GM12878 (cell line): ENCODE measurements around the gene CPHXL2. TPM values are rescaled to one million over a fixed set of nuclear protein-coding genes. Genes with fewer than 3 reads are reported as not detected.

Source experiments
- ATAC-seq: fragments of 200-7000 bp; cut with Tn5 transposase; 3 replicates; pipeline ENCODE4 v1.9.1; 2020; ENCODE audit warnings: mild to moderate bottlenecking, moderate library complexity
- BruUV-seq: library from RNA; stranded (reverse); fragments of 400-500 nt; replicated peaks from 2 replicates; lab custom pipeline; 2021; lab: Mats Ljungman, UMichigan
- CTCF ChIA-PET: fragments of 300-600 bp; sonication (Branson Sonifier 250); formaldehyde crosslinking; extraction: SDS; loops from one replicate; lab custom pipeline; 2021; ENCODE audit warnings: inconsistent platforms; lab: Yijun Ruan, JAX
- POLR2A ChIA-PET: fragments of 350-600 bp; formaldehyde crosslinking; extraction: SDS; loops from one replicate; lab custom pipeline; 2021; ENCODE audit warnings: inconsistent platforms; lab: Charles Lee
- RAD21 ChIA-PET: fragments of 300-600 bp; sonication (Branson Sonifier 250); formaldehyde crosslinking; loops from one replicate; lab custom pipeline; 2023; ENCODE audit warnings: antibody characterized with exemption; ENCODE audit not compliant: unreplicated experiment; lab: Charles Lee
- SMC1A ChIA-PET: fragments of 300-600 bp; sonication (Branson Sonifier 250); formaldehyde crosslinking; loops from one replicate; lab custom pipeline; 2023; ENCODE audit not compliant: unreplicated experiment, uncharacterized antibody; lab: Charles Lee
- DNase-seq: peaks from one replicate; pipeline ENCODE4 v3.0.0-alpha.2; 2011; ENCODE audit warnings: low read depth, low spot score
- FAIRE-seq: peaks from 3 replicates; lab custom pipeline; 2011; peaks lifted over from hg19 to GRCh38; lab: Jason Lieb, UNC
- H2AFZ ChIP-seq: 2 replicates; pipeline ENCODE4 v1.6.0; 2011; ENCODE audit warnings: low read depth, low read length, control low read depth; ENCODE audit not compliant: control insufficient read depth
- H3K27ac ChIP-seq: 2 replicates; pipeline ENCODE4 v1.5.1; 2011; ENCODE audit warnings: control low read depth; ENCODE audit not compliant: control insufficient read depth, insufficient read depth
- H3K27me3 ChIP-seq, 2 experiments: replicated peaks in 1 of 2; 2 replicates each; pipeline versions ENCODE4 v1.6.0 to v1.6.1; 2011; ENCODE audit warnings: low read length in 1 of 2; ENCODE audit not compliant: control insufficient read depth in 2 of 2, insufficient read depth in 2 of 2
- H3K36me3 ChIP-seq, 2 experiments: 2 replicates each; pipeline ENCODE4 v1.5.1; 2011; ENCODE audit warnings: low read length in 1 of 2; ENCODE audit not compliant: control insufficient read depth in 2 of 2, insufficient read depth in 2 of 2
- H3K4me1 ChIP-seq: 2 replicates; pipeline ENCODE4 v1.6.1; 2011; ENCODE audit warnings: mild to moderate bottlenecking, low read length, moderate library complexity, mixed read lengths; ENCODE audit not compliant: control insufficient read depth, insufficient read depth
- H3K4me2 ChIP-seq: 2 replicates; pipeline ENCODE4 v1.6.0; 2011; ENCODE audit warnings: control low read depth; ENCODE audit not compliant: control insufficient read depth, insufficient read depth
- H3K4me3 ChIP-seq: fragments of 200-600 bp; sonication (generic); 2 replicates; pipeline ENCODE4 v1.5.1; 2016
- H3K79me2 ChIP-seq: 2 replicates; pipeline ENCODE4 v1.6.0; 2011; ENCODE audit warnings: low read length; ENCODE audit not compliant: control insufficient read depth, insufficient read depth
- H3K9ac ChIP-seq: 2 replicates; pipeline ENCODE4 v1.8.0; 2011; ENCODE audit warnings: low read length, control low read depth, mixed read lengths; ENCODE audit not compliant: control insufficient read depth, insufficient read depth
- H3K9me3 ChIP-seq: replicated peaks from 3 replicates; pipeline ENCODE4 v1.5.1; 2011; ENCODE audit warnings: mild to moderate bottlenecking, low read length; ENCODE audit not compliant: control insufficient read depth, insufficient read depth
- H4K20me1 ChIP-seq: 2 replicates; pipeline ENCODE4 v1.6.0; 2011; ENCODE audit not compliant: control insufficient read depth, insufficient read depth
- BACH1 ChIP-seq: fragments of 450-650 bp; IDR thresholded peaks from 2 replicates; pipeline ENCODE4 v1.6.1; 2017; ENCODE audit warnings: mild to moderate bottlenecking, borderline replicate concordance
- EGR1 ChIP-seq, 2 experiments: IDR thresholded peaks; 1 replicate in 1 of 2; 2 replicates in 1 of 2; pipeline ENCODE4 v1.6.1; 2011 to 2012; ENCODE audit warnings: low read depth in 2 of 2, low read length in 2 of 2, borderline replicate concordance in 1 of 2, mild to moderate bottlenecking in 1 of 2, moderate library complexity in 1 of 2
- ELK1 ChIP-seq: IDR thresholded peaks from 2 replicates; pipeline ENCODE4 v1.6.1; 2012; ENCODE audit warnings: low read depth, low read length, improper control_type of control experiment
- FOS ChIP-seq: IDR thresholded peaks from 3 replicates; pipeline ENCODE4 v1.6.1; 2011; ENCODE audit warnings: borderline replicate concordance; ENCODE audit not compliant: insufficient read length; ENCODE audit errors: extremely low read depth
- HCFC1 ChIP-seq: fragments of 150-350 bp; IDR thresholded peaks from 2 replicates; pipeline ENCODE4 v1.6.1; 2014; ENCODE audit warnings: low read length
- NFIC ChIP-seq: IDR thresholded peaks from 2 replicates; pipeline ENCODE4 v1.6.1; 2012; ENCODE audit warnings: low read depth, mild to moderate bottlenecking, inconsistent platforms, low read length, moderate library complexity
- RB1 ChIP-seq: fragments of 450-650 bp; formaldehyde crosslinking; IDR thresholded peaks from 2 replicates; pipeline ENCODE4 v1.6.1; 2017; ENCODE audit warnings: mild to moderate bottlenecking, borderline replicate concordance
- SREBF2 ChIP-seq: IDR thresholded peaks from 2 replicates; pipeline ENCODE4 v1.6.1; 2012; ENCODE audit warnings: mild to moderate bottlenecking, low read length
- WGBS: methylation state at CpG from one replicate; pipeline ENCODE4 v1.1.6; 2016; ENCODE audit warnings: low lambda C conversion rate; ENCODE audit not compliant: insufficient replicate concordance, insufficient coverage; ENCODE audit errors: missing lambda C conversion rate; 5-methylcytosine and 5-hydroxymethylcytosine counted together
- in situ Hi-C: fragments of 300-500 bp; cut with MboI; formaldehyde crosslinking; loops from 9 replicates; pipeline ENCODE4 v1.14.3; 2018; ENCODE audit warnings: mixed read lengths
- intact Hi-C: fragments of 100-400 bp; cut with micrococcal nuclease; formaldehyde crosslinking; loops from one replicate; pipeline ENCODE4 v1.14.2; 2022; ENCODE audit not compliant: unreplicated experiment
- polyA plus RNA-seq, 11 experiments: library from polyadenylated mRNA; depleted of rRNA in 4 of 11; unstranded in 6 of 11; stranded (reverse) in 5 of 11; fragments of >200 nt; fragmentation: Nextera tagmentation in 4 of 11; fragmentation: Illumina TruSeq in 1 of 11; extraction: Ambion mirVana in 4 of 11; extraction: Trizol in 1 of 11; gene quantifications; 1 replicate in 1 of 11; 2 replicates in 10 of 11; pipeline versions ENCODE4 v1.2.1 to v1.2.3, GENCODE V29; 2011 to 2016; ENCODE audit warnings: inconsistent platforms in 2 of 11, missing spikeins in 2 of 11, low read depth in 1 of 11
- total RNA-seq, 4 experiments: library from RNA; depleted of rRNA in 3 of 4; stranded (reverse); fragments of >200 nt in 3 of 4; fragmentation: Illumina TruSeq in 1 of 4; extraction: Trizol in 1 of 4; gene quantifications; 2 replicates each; pipeline versions ENCODE4 v1.2.1 to v1.2.3, GENCODE V29; 2013 to 2021
- TF ChIP-seq, protein P1 (sequence below): fragments of 450-650 bp; IDR thresholded peaks from 2 replicates; pipeline ENCODE4 v1.6.1; 2017; ENCODE audit warnings: mild to moderate bottlenecking

Gene CPHXL2
- total and polyA plus RNA-seq, 10 of the 15 experiments (the other 5 are each of a cell fraction or from before 2014, with no cell fraction given), result not detected

GRCh38 chr16:75703306-75703705 lies 26.5 kb upstream of the CPHXL2 start (continued):
- TF ChIP-seq, protein P1, sequence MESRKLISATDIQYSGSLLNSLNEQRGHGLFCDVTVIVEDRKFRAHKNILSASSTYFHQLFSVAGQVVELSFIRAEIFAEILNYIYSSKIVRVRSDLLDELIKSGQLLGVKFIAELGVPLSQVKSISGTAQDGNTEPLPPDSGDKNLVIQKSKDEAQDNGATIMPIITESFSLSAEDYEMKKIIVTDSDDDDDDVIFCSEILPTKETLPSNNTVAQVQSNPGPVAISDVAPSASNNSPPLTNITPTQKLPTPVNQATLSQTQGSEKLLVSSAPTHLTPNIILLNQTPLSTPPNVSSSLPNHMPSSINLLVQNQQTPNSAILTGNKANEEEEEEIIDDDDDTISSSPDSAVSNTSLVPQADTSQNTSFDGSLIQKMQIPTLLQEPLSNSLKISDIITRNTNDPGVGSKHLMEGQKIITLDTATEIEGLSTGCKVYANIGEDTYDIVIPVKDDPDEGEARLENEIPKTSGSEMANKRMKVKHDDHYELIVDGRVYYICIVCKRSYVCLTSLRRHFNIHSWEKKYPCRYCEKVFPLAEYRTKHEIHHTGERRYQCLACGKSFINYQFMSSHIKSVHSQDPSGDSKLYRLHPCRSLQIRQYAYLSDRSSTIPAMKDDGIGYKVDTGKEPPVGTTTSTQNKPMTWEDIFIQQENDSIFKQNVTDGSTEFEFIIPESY, result no peak

GRCh38 chr16:75702242-75702641 lies 25.4 kb upstream of the CPHXL2 start:
- ATAC-seq, result no peak
- RAD21 ChIA-PET, result no interaction called here
- no peaks in the 10 kb centered on the region for H3K4me1 ChIP-seq

More at GRCh38 chr16:75702242-75702641, 25.4 kb upstream of the CPHXL2 start:
- H4K20me1 ChIP-seq, result no peaks in the 10 kb centered on the region
- H3K4me3 ChIP-seq, result no peak overlapping the region
- intact Hi-C loops, result no loop called here
- TF ChIP-seq ELK1 (no peak), HCFC1 (no peak), NFIC (no peak), BACH1 (no peak), RB1 (no peak), FOS (no peak), SREBF2 (no peak), EGR1 (IDR thresholded peaks at IDR 0.05; ENCODE audit: borderline replicate concordance in 1 of 2, low read depth in 2 of 2, low read length in 2 of 2) (no peak)
- no peak overlapping the region for H3K4me2 ChIP-seq
- 5% methylated on average over 2 of the region's 2 CpGs for WGBS
- no peaks in the 10 kb centered on the region for H3K79me2 ChIP-seq
- no peak for DNase-seq
- ChIA-PET CTCF (no interaction called here), SMC1A (no interaction called here), POLR2A (no interaction called here)
- no peaks in the 10 kb centered on the region for H3K27me3 ChIP-seq
- H3K27ac ChIP-seq, result no peak overlapping the region
- H3K9ac ChIP-seq, result no peak overlapping the region
- in situ Hi-C loops, result no loop called here
- FAIRE-seq, result no peak
- H2AFZ ChIP-seq, result no peak overlapping the region
- no TSS peak for BruUV-seq
- no peaks in the 10 kb centered on the region for H3K36me3 ChIP-seq
- no peaks in the 10 kb centered on the region for H3K9me3 ChIP-seq
